Body of pancreas (tissue), 4 donors: ENCODE results near the gene MAP2K1.

Experiments used
- POLR2A ChIP-seq, 3 donors: fragments of 450-650 bp; IDR thresholded peaks; one replicate each; pipeline ENCODE4 v1.6.1; 2016; ENCODE audit warnings: antibody characterized with exemption in 3 of 3, mild to moderate bottlenecking in 2 of 3
- TF ChIP-seq, protein P1 (sequence below), 7 experiments: fragments of 450-650 bp in 4 of 7; fragments of 200-600 bp in 3 of 7; sonication (generic) in 3 of 7; IDR thresholded peaks; one replicate each; pipeline ENCODE4 v1.5.1; 2016 to 2019; ENCODE audit warnings: antibody characterized with exemption in 7 of 7

DNA sequence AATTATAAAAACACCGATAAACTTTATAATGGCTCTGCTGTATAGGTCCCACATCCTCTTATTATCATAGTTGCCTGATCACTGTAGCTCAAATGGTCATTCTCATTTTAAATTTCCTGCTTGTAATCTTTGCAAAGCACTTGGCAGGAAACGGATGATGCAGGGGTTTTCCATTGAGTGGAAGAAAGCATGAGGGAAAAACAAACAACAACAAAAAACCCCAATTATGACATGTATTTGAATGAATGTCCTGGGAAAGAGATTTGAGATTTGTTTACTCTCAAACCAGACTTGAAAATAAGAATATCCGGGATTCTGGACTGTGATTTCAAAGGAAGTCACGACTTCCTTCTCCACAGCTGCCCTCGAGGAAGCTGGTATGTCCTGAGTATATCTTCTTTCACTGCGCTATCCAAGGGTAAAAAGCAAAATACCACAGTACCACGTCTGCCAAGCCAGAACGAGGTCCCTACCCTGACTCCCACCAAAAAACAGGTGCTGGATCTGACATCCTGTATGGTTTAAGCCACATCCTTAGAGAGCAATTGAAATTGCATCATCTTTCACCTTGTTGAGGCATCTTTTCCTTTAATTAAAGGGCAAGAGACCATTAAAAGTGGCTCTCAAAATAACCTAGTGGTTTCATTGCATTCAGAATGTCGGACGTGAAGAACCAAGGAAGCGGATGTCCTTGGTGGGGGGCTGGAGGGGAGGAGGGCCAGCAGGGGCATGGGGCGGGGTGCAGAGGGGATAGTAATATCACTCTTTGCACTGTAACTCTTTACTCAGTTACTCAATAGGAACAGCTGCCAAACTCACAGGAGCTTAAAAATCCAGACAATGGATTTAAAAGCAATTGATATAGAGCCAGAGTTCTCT, 16.7 kb upstream of the MAP2K1 start:
- TF ChIP-seq POLR2A (IDR thresholded peaks at IDR 0.05) = no peak
- TF ChIP-seq, protein P1, sequence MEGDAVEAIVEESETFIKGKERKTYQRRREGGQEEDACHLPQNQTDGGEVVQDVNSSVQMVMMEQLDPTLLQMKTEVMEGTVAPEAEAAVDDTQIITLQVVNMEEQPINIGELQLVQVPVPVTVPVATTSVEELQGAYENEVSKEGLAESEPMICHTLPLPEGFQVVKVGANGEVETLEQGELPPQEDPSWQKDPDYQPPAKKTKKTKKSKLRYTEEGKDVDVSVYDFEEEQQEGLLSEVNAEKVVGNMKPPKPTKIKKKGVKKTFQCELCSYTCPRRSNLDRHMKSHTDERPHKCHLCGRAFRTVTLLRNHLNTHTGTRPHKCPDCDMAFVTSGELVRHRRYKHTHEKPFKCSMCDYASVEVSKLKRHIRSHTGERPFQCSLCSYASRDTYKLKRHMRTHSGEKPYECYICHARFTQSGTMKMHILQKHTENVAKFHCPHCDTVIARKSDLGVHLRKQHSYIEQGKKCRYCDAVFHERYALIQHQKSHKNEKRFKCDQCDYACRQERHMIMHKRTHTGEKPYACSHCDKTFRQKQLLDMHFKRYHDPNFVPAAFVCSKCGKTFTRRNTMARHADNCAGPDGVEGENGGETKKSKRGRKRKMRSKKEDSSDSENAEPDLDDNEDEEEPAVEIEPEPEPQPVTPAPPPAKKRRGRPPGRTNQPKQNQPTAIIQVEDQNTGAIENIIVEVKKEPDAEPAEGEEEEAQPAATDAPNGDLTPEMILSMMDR (IDR thresholded peaks at IDR 0.05) = no peak
